H1 (cell line): ENCODE results near the gene TSEN2.

Experiments
- ATF2 ChIP-seq: IDR thresholded peaks from 2 replicates; pipeline ENCODE4 v1.6.1; 2012; ENCODE audit warnings: low read length, inconsistent platforms
- CBX5 ChIP-seq: fragments of 300-800, 300-1000 bp; sonication (generic); IDR thresholded peaks from 2 replicates; pipeline ENCODE4 v1.7.1; 2016; ENCODE audit warnings: antibody characterized with exemption, low read length, low read depth
- CTCF ChIP-seq, 3 experiments: IDR thresholded peaks; 1 replicate in 2 of 3; 2 replicates in 1 of 3; pipeline versions ENCODE4 v1.5.1 to v1.6.1; 2011; ENCODE audit warnings: low read length in 3 of 3, mild to moderate bottlenecking in 3 of 3, inconsistent platforms in 2 of 3, low read depth in 1 of 3, moderate library complexity in 1 of 3; ENCODE audit not compliant: insufficient read depth in 1 of 3; ENCODE audit errors: control extremely low read depth in 1 of 3
- HDAC6 ChIP-seq: IDR thresholded peaks from one replicate; pipeline ENCODE4 v1.7.1; 2012; ENCODE audit warnings: low read depth, mild to moderate bottlenecking, inconsistent platforms, low read length, moderate library complexity
- MAFK ChIP-seq: IDR thresholded peaks from 2 replicates; pipeline ENCODE4 v1.6.1; 2012; ENCODE audit warnings: low read depth, mild to moderate bottlenecking, improper control_type of control experiment, low read length
- POLR2A ChIP-seq, 2 experiments: IDR thresholded peaks; 1 replicate in 1 of 2; 2 replicates in 1 of 2; pipeline ENCODE4 v1.6.1; 2011; ENCODE audit warnings: low read depth in 2 of 2, low read length in 2 of 2, mild to moderate bottlenecking in 2 of 2; ENCODE audit errors: control extremely low read depth in 1 of 2

DNA sequence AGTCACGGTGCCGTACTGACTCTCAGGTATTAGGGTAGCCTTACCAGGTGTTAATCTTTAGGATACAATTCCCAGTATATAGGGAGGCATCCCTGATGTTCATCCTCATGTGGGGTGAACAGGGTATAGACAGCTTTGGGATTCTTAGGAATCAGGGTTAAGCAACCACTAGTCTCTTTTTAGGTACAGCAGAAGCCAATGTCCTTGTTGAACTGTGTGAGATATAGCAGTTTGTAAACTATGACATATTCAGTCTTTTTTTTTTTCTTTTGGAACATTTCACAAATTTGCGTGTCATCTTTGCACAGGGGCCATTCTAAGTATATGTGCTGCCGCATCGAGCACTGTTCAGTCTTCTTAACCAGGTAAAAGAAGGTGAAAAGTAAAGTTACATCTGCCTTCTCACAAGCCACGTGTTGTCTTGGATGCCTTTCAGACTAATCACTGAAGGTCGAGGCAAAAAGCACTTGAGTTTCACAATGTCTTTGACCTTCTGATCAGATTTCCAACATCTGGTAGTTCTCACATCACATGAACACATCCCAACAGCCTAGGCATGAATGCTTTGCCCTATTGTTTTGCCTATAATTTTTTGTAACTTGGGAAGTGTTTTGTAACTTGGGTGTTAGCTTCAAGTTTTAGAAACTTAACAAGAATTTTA, 17.2 kb downstream of the TSEN2 start:
- TF ChIP-seq HDAC6: no peak
- TF ChIP-seq CTCF (IDR thresholded peaks at IDR 0.05; ENCODE audit: control extremely low read depth in 1 of 3, insufficient read depth in 1 of 3, low read depth in 1 of 3, low read length in 3 of 3): no peak
- TF ChIP-seq POLR2A (IDR thresholded peaks at IDR 0.05; ENCODE audit: control extremely low read depth in 1 of 2, low read depth in 2 of 2, low read length in 2 of 2): no peak
- TF ChIP-seq ATF2: no peak
- TF ChIP-seq CBX5: no peak
- no peak for TF ChIP-seq MAFK
